Fibroblast of peridontal ligament (primary cell): ENCODE data around the gene GALT.
A peak's percentile ranks its signal among the peaks of the same experiment; 100 is the strongest.
"Not testable (repeated sequence)": the region's sequence is repeated elsewhere in the genome, so short reads cannot be mapped to it uniquely, and the experiment has no call there.

Source experiments
- DNase-seq: peaks from one replicate; pipeline ENCODE4 v3.0.0-alpha.2; 2010; ENCODE audit errors: extremely low read depth

GALT gene

GRCh38 chr9:34627716-34628655 is 18.5 kb upstream of the GALT start:
- DNase-seq = no peak

DNA sequence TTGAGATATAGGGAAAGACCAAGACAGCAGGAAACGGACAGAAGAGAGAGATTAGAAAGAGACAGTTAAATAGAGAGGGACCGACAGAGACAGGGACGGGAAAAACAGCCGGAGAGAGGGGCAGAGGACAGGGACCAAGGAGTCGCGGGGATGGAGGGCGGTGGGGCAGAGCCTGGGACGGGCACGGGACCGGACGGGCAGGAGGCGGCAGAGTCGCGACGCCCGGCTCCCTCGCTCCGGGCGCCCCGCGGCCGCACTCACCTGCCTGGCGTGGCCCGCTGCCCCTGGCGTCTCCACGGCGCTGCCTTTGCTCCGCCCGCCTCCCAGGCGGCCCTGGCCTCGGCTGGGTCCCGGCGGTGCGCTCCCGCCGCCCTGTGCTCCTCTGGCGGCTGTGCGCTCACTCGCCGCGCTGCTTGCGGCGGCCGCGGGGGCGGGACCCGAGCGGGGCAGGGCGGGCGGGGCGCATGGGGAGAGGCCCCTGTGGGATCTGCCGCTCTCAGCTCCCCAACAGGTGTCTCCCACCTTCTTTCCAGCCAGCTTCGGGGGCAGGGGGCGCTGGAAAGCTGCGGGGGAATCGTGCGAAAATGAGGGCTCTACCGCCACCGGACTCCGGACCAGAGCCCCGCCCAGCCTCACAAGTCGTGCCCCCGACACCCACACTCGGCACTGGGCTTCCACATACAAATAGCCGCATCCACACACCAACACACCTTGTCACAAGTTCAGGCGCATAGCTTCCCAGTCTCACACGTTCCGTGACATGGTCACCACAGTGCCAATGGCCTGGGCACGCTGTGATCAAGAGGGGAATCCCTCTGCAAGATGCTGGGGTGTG is 17.6 kb upstream of the GALT start, which contains the start of gene ARID3C:
TSS of gene ARID3C (minus strand) at position 411 of the 835 bp plus-strand sequence. CDS start 1,052 bp downstream, outside the sequence.
- DNase-seq = no peak

DNA sequence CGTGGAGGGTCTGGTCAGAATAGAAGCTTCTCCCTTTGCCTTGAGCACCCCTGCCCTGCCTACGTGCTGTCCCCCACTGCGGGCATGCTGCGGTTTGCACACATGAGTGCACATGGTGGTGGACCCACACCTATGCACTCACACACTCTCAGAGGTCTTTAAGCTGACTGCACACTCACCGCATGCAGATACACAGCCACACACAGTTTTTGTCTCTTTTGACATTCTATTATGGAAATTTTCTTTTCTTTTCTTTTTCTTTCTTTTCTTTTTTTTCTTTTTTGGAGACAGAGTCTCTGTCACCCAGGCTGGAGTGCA is 17.0 kb upstream of the GALT start:
- no peak for DNase-seq

- DNase-seq = no peak
These were observed 15.9 kb upstream of the GALT start for GRCh38 chr9:34630402-34631154.

DNA sequence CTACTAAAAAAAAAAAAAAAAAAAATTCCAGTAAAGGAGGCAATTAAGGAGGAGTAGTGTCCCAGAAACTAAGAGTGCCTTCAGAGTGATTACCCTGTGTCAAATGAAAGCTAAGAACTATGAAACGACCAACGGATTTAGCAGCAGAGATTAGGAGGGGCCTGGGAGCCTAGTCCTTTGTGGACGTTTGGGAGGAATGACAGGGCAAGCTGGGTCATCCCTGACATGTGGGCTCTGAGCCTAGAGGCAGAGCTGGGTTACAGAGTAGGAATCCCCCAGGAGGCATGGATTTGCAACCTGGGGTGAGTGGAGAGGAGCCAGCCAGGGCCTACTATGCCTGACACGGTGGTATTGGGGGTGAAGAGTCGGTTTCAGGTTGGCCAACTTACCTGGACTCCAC is 13.3 kb upstream of the GALT start:
- no peak for DNase-seq

DNA sequence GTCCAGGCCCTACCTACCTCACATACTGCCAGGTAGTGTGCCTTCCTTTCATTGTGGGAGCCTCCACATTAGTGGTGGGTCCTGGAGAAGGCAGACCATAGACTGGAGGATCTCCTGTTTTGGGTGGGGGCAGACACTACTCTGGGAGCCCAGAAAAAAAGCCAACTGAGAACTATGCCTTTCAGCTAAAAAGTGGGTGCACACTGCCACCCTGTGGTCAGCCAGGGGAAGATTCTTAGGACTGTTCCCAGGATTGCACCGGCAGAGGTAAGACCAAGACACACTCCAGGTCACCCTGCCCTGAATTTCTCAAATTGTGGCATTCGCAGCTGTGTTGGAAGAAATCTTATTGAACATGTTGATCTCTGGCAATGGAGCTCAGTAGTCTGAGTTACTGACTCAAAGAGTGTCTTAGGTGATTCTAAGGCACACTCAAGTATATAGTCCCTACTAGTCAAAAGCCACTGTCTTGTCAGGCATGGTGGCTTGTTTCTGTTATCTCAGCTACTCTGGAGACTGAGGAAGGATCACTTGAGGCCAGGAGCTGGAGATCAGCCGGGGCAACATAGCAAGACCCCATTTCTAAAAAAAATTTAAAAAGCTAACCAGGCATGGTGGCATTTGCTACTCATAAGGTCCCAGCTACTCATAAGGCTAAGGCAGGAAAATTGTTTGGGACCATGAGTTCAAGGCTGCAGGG is 12.5 kb upstream of the GALT start:
- peak; percentile 64 for DNase-seq

GRCh38 chr9:34634551-34635248 is 11.8 kb upstream of the GALT start:
- DNase-seq = no peak

GRCh38 chr9:34635556-34635955 is 10.9 kb upstream of the GALT start:
- DNase-seq = no peak

DNA sequence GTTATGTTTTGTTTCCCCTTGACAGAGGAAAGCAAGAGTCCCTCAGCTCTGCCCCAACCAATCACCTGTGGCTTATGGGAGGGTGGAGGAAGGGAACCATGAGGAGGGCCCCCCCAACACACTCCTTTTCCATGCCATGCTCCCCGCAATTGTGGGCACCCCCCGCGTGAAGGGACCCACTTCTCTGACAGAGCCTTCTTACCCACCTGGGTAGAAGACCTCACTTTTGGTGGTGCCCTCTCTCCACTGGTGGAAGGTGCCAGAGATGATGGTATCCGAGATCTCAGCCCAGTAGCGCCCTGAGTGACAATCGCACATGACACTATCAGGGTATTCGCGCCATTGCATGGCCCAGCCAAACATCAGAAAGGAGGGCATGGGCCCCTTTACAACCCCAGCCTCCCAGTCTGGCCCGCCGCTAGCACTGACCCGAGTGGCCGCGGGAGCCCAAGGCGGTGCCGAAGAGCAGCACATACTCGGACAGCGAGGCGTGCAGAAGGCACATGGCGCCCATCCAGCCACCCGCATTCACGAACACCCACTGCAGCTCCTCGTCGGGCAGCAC is 9.6 kb upstream of the GALT start:
- no peak for DNase-seq

DNA sequence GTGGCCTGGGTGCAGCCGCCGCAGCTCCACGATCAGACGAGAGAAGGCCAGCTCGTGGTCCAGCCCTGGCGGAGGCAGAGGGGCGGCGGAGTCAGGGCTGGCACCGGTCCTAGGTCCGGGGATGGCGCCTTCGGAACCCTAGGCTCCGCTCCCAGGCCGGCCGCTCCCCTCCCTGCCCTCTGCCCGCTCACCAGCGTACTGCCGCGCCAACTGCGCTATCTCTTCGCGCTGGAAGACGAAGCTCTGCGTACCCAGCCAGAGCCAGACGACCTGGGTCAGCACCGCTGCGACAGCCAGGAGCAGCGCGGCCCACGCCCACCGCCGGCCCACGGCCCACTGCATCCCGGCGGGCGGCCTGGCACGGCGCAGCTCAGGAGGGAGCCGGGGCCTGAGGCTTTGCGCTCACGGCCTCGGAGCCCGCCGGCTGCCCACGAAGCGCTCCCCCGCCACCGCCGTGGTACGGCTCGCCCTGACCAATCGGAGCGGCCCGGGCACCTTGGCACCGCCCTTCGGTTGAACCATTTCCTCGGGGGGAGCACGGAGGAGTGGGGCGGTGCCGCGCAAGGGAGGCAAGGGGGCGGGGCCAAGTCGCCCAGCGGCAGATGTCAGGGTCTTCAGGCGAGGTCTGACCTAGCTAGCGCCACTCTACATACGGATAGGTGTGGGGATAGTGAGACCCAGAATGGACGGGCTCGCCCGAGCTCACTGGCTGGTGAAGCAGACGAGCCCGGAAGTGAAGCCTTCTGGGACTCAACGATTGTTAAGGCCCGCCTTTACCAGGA is 8.9 kb upstream of the GALT start, which contains the start of gene SIGMAR1:
TSS of gene SIGMAR1 (minus strand) at position 432 of the 782 bp plus-strand sequence. CDS start at position 342, 90 bp downstream.
- DNase-seq = peak; percentile 85

DNA sequence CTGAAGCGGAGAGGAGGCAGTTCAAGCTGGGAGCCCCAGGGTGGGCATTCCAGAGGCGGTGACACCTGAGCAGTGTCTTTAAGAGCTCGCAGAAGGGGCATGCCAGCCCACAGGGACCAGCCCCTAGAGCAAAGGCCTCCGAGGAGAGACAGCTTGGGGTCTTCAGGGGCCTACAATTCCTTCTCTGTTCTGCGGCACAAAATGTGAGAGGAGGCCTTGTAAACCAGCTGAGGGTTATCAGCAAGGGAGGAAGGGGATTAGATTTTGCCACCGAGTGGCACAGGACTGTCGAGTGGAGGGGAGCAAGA is 8.4 kb upstream of the GALT start:
- DNase-seq = peak; percentile 25

DNA sequence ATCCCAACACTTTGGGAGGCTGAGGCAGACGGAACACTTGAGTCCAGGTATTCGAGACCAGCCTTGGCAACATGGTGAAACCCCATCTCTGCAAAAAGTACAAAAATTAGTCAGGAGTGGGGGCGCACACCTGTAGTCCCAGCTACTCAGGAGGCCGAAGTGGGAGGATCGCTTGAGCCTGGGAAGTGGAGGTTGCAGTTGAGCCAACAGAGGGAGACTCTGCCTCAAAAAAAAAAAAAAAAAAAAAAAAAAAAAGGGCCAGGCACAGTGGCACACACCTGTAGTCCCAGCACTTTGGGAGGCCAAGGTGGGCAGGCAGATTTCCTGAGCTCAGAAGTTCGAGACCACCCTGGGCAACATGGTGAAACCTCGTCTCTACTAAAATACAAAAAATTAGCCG is 7.2 kb upstream of the GALT start:
- not testable (repeated sequence) for DNase-seq

GRCh38 chr9:34642679-34643078 is 3.8 kb upstream of the GALT start:
- no peak for DNase-seq

DNA sequence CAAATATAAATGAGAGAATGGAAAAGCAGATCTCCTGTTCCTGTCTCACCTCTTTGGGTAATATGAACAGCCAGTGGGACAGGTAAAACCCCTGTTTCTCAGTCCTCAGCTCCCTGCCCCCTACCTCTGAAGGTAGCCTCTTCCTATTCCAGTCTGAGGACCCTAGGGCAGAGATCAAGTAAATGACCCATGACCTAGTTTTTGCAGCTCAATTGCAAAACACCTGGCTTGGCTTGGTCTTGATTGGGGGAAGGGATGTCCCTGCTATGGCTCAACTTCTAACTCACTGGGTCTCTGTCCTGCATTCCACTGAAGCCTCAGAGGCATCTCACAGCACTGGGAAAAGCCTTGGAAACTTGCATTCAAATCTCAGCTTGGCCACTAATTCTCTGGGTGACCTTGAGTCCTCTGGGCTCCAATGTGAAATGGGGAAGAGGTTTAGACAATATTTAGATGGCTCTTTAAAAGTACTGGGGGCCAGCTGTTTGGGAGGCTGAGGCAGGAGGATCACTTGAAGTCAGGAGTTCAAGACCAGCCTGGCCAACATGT is 1.6 kb upstream of the GALT start:
- no peak for DNase-seq

- no peak for DNase-seq
These were observed 569 bp downstream of the GALT start for GRCh38 chr9:34647084-34647403.

- DNase-seq = no peak
These were observed 1.2 kb downstream of the GALT start for GRCh38 chr9:34647651-34648050.

GRCh38 chr9:34648673-34649072 is 2.2 kb downstream of the GALT start:
- no peak for DNase-seq

DNA sequence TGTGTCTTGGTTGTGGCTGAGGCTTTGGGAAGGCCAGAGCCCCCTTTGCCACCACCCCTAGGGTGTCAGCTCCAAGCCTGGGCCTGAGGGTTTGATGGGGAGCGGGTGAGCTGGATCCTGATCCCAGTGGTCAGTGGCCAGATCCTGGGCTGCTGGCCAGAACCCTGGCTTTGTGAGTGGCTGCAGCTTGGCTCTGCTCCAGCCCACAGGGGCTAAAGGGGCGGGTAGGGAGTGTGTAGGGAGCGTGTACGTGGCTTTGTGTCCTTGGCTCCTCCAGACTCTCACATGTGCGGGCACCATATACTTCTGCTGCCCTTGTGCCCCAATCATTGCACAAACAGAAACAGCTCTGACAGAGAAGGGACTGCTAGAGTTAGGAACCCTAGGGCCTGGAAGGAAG is 4.3 kb downstream of the GALT start:
- DNase-seq = no peak

GRCh38 chr9:34651321-34651720 is 4.8 kb downstream of the GALT start:
- DNase-seq = no peak
